GM21526 (cell line): ENCODE measurements around the gene OSER1.

ENCODE experiments used
- ATAC-seq: cut with Tn5 transposase; IDR thresholded peaks from one replicate; pipeline ENCODE4 v1.9.1; 2021; ENCODE audit warnings: moderate library complexity; ENCODE audit not compliant: unreplicated experiment, low FRiP score

Gene OSER1

DNA sequence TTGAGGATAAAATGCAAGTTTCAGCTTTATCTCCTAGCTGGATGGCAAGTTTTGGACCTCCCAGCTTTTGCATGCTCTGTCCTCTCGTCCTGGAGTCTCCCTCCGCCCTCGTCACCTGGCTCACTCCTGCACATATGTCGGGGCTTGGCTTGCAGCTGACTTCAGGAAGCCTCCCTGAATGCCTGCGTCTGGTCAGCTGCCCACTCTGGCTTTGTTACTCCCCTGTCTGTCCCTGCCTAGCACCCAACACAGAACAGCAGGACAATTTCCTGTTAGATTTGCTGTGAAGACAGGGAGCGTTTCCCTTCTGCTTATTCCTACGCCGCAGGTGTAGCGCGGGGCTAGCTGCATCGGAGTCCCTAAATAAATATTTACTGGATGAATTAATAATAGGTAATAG, 29.0 kb downstream of the OSER1 start:
- ATAC-seq: no peak

DNA sequence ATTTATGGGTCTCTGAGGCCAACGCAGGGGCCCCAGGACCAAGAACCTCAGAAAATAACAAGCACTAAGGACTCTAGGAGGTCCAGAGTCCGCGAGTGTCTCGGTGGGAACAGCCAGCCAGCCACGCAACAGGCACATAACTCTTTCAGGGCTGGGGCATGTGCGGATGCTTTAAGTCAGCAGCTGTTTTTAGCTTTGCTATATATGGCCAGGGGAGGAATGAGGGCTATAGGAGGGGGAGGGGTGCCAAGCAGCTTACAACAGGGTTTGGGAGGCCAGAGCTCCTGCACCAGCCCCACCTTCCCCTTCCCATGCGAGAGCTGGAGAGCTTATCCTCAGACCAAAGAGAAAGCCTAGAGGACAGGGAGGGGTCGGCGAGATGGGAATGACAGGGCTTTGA, 29.8 kb downstream of the OSER1 start:
- ATAC-seq: no peak

- no peak for ATAC-seq
These were observed 33.6 kb downstream of the OSER1 start for GRCh38 chr20:44176833-44177534.

DNA sequence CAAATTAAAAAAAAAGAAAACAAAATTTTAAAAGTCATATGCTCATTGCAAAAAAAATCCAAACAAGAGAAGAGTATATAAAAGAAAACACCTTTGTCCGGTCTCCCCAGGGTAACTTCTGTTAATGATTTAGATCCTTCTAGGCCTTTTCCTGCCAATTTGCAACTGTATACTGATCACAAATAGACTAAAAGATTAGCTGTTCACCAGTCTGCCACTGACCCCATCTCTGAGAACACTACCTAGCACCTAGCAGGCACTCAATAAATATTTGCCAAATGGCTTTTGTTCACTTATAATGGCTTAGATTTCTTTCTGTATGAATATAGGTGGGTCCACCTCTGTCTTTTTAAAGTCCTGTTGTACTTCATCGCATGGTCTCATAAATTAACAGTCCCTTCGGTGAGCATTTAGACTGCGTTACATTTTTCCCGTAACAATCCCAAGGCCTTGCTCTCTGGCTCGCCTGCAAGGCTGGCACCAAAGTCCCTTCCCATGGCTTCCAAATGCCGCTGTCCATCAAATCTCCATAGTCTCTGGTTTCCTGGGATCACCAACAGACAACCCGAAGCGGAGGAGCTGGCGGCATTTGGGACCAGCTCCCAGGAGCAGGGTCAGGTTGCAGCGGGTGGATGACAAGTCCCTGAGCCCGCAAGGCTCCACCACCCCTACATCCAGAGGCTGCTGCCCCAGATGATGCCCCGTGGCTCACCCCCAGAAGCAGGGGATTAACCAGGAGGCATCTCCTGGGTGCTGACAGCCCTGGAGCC, 35.4 kb downstream of the OSER1 start:
- no peak for ATAC-seq

DNA sequence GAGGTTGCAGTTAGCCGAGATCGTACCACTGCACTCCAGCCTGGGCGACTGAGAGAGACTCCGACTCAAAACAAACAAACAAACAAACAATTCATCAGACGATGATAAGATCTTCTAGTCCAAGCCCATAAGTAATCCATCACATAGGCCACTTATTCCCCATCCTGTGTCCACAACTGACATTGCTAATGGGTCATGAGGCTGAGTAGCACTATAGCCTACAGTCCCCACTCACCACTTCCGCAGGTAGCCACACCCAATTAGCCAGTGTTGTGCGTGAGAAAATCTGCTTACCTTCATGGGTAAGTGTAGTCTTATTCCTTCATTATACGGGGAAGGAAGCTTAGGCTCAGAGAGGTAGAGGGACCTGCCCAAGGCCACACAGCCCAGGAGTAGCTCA, 36.7 kb downstream of the OSER1 start:
- ATAC-seq: no peak

GRCh38 chr20:44173116-44173515, 37.5 kb downstream of the OSER1 start:
- ATAC-seq: no peak

DNA sequence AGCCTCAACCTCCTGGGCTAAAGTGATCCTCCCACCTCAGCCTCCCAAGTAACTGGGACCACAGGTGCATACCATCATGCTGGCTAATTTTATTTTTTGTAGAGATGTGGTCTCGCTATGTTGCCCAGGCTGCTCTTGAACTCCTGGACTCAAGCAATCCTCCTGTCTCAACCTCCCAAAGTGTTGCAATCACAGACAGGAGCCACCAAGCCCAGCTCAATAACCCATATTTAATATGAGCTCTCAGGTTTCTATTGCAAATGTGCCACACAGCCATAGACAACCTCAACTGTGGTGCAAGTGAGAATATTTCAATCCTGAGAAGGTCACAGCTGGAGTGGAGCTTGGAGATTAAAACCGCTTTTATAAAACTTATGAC, 38.0 kb downstream of the OSER1 start:
- ATAC-seq: no peak

GRCh38 chr20:44171775-44172571, 38.6 kb downstream of the OSER1 start:
- ATAC-seq: no peak

DNA sequence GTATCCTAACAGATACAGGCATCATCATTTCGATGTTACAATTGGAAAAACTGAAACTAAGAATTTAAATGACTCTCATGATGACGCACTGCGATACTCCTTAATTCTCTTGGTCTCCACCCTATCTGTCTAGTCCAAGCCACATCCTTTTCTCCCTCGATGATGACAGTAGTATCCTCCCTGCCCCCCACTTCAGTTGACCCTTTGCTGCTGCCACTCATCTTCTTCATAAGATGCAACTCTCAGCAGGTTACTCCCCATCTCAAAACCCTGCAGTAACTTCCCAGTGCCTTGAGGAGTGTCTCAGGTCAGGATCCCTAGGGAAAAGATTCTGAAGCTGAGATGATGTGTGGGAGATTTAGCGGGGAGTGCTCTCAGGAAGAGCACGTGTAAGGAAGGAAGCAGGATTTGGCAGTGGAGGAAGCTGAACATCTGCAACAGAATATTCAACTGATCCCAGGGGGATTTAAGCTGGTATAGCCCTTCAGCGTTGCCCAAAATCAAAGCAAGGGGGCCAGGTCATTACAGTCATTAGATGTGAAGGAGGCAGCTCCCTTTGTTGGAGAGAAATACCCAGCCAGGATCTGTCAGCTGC, 39.7 kb downstream of the OSER1 start:
- no peak for ATAC-seq

DNA sequence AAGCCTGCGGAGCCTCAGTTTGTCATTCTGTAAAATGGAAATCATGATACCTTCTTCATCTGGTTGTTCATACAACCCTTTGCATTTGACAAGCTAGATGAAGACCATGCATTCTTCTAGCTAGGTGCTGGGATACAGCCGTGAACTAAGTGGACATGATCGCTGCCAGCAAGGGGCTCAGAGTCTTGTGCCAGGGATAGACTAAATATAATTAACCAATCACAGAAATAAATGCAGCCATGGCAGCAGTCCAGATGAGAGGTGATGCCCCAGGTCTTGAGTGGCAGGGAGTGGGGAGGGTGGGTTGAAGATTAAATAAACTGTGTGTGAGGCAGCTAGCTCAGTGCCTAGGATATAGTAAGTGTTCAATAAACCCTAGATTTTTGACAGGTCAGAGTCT, 42.8 kb downstream of the OSER1 start:
- ATAC-seq: no peak

GRCh38 chr20:44166477-44166876, 44.1 kb downstream of the OSER1 start:
- ATAC-seq: no peak

- no peak for ATAC-seq
These were observed 44.6 kb downstream of the OSER1 start for GRCh38 chr20:44166008-44166407.

GRCh38 chr20:44160133-44160532, 50.4 kb downstream of the OSER1 start:
- ATAC-seq: no peak

DNA sequence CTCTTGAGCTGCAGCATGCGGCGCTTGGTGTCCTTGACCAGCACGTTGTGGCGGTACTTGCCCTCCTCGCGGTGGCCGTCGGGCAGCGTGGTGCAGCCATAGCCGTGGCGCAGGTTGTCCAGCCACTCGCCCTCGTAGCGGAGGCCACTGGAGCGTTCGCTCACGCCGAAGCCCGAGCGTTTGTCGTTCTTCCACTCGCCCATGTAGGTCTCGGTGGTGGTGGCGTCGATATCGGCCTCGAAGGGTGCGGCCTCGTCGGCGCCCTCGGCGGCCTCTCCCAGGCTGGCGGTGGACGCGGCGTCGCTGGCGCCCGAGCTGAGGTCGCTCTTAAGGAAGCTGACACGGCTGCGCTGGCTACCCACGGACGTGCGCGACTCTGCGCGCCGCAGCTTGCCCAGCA, 50.9 kb downstream of the OSER1 start:
- no peak for ATAC-seq

GRCh38 chr20:44159125-44159524, 51.4 kb downstream of the OSER1 start:
- no peak for ATAC-seq

- no peak for ATAC-seq
These were observed 53.5 kb downstream of the OSER1 start for GRCh38 chr20:44157061-44157460.

GRCh38 chr20:44154521-44155001, 56.0 kb downstream of the OSER1 start:
- no peak for ATAC-seq

- no peak for ATAC-seq
These were observed 56.9 kb downstream of the OSER1 start for GRCh38 chr20:44153636-44154043.

GRCh38 chr20:44151621-44152416, 58.8 kb downstream of the OSER1 start:
- ATAC-seq: no peak

DNA sequence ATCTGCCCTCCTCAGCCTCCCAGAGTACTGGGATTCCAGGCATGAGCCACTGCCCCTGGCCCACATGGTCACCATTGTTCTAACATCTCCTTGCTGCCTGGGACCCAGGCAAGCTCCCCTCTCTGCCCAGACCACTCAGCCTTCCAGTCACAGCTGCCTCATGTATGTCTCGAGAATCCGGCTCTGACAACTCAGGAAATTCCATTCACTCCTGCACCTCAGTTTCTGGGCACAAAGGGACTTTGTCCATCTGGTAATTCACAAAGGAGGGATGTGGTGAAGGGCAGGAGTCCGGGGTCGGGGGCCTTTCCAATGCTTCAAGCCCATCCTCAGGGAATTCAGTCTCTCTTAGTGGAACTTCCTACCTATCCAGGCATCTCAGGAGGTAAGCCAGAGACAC, 64.3 kb downstream of the OSER1 start:
- ATAC-seq: no peak
